GM23338 (cell line): ENCODE data around the gene UST. TPM values are rescaled to one million over a fixed set of nuclear protein-coding genes. Genes with fewer than 3 reads are reported as not detected.

Source experiments
- ATAC-seq: fragments of 200-7000 bp; cut with Tn5 transposase; 3 replicates; pipeline ENCODE4 v1.9.1; 2020
- DNase-seq: peaks from one replicate; pipeline ENCODE4 v3.0.0-alpha.2; 2015; ENCODE audit warnings: low spot score
- H2AFZ ChIP-seq: fragments of 200-600 bp; sonication (generic); 2 replicates; pipeline ENCODE4 v1.8.0; 2016; ENCODE audit warnings: antibody characterized with exemption, mild to moderate bottlenecking, moderate library complexity
- H3F3A ChIP-seq: fragments of 200-600 bp; sonication (generic); replicated peaks from 2 replicates; pipeline ENCODE4 v1.8.0; 2017; ENCODE audit warnings: antibody characterized with exemption, mixed run types, low read depth
- H3K27ac ChIP-seq: fragments of 200-600 bp; sonication (generic); 2 replicates; pipeline ENCODE4 v1.6.1; 2016; ENCODE audit warnings: low read depth
- H3K27me3 ChIP-seq: fragments of 200-600 bp; sonication (generic); 2 replicates; pipeline ENCODE4 v1.8.0; 2016; ENCODE audit warnings: mild to moderate bottlenecking, mixed run types, moderate library complexity; ENCODE audit not compliant: insufficient read depth
- H3K36me3 ChIP-seq: fragments of 200-600 bp; sonication (generic); 2 replicates; pipeline ENCODE4 v1.8.0; 2016; ENCODE audit warnings: mild to moderate bottlenecking; ENCODE audit not compliant: insufficient read depth
- H3K4me1 ChIP-seq: fragments of 200-600 bp; sonication (generic); 2 replicates; pipeline ENCODE4 v1.8.0; 2016; ENCODE audit warnings: mild to moderate bottlenecking, moderate library complexity; ENCODE audit not compliant: insufficient read depth
- H3K4me2 ChIP-seq: fragments of 200-600 bp; sonication (generic); 2 replicates; pipeline ENCODE4 v1.7.1; 2017; ENCODE audit warnings: mixed run types
- H3K4me3 ChIP-seq: fragments of 200-600 bp; sonication (generic); 2 replicates; pipeline ENCODE4 v1.6.1; 2016; ENCODE audit warnings: mixed run types
- H3K79me2 ChIP-seq: fragments of 200-600 bp; sonication (generic); replicated peaks from 2 replicates; pipeline ENCODE4 v1.8.0; 2017; ENCODE audit warnings: mild to moderate bottlenecking; ENCODE audit not compliant: insufficient read depth
- H3K9me2 ChIP-seq: fragments of 200-600 bp; sonication (generic); 2 replicates; pipeline ENCODE4 v1.8.0; 2017; ENCODE audit not compliant: insufficient read depth
- H4K20me1 ChIP-seq: fragments of 200-600 bp; sonication (generic); replicated peaks from 2 replicates; pipeline ENCODE4 v1.8.0; 2017; ENCODE audit warnings: mild to moderate bottlenecking; ENCODE audit not compliant: insufficient read depth
- H3K27ac Mint-ChIP-seq: 2 replicates; pipeline ENCODE4 v1.8.0; 2020; ENCODE audit warnings: inconsistent platforms, mild to moderate bottlenecking, moderate library complexity, mixed read lengths
- H3K27me3 Mint-ChIP-seq: 3 replicates; pipeline ENCODE4 v1.8.0; 2022; ENCODE audit warnings: low read depth, mild to moderate bottlenecking, moderate library complexity, mixed read lengths, inconsistent platforms; ENCODE audit not compliant: insufficient read depth, poor library complexity
- H3K36me3 Mint-ChIP-seq: 3 replicates; pipeline ENCODE4 v1.8.0; 2021; ENCODE audit warnings: low read depth, mild to moderate bottlenecking, inconsistent platforms, moderate library complexity, mixed read lengths
- H3K4me1 Mint-ChIP-seq: 3 replicates; pipeline ENCODE4 v1.8.0; 2020; ENCODE audit warnings: mild to moderate bottlenecking, inconsistent platforms, mixed read lengths
- H3K4me3 Mint-ChIP-seq: 3 replicates; pipeline ENCODE4 v1.8.0; 2021; ENCODE audit warnings: moderate library complexity, mild to moderate bottlenecking, inconsistent platforms, mixed read lengths
- H3K9me3 Mint-ChIP-seq: 3 replicates; pipeline ENCODE4 v1.8.0; 2020; ENCODE audit warnings: moderate library complexity, mild to moderate bottlenecking, inconsistent platforms, mixed read lengths
- CREB1 ChIP-seq: fragments of 250-450 bp; sonication (Bioruptor Pico); IDR thresholded peaks from 2 replicates; pipeline ENCODE4 v1.5.0; 2020; ENCODE audit warnings: low read depth, mild to moderate bottlenecking, moderate library complexity
- CTCF ChIP-seq, 2 experiments: fragments of 200-600 bp in 1 of 2; sonication (generic) in 1 of 2; conservative IDR thresholded peaks; 2 replicates each; pipeline versions ENCODE4 v1.5.1 to v1.6.1; 2016 to 2017; ENCODE audit warnings: antibody characterized with exemption in 2 of 2, low read depth in 2 of 2, mild to moderate bottlenecking in 2 of 2, moderate library complexity in 1 of 2
- ETS1 ChIP-seq: IDR thresholded peaks from 2 replicates; pipeline ENCODE4 v1.6.1; 2016; ENCODE audit warnings: antibody characterized with exemption
- JUNB ChIP-seq: IDR thresholded peaks from one replicate; pipeline ENCODE4 v1.6.1; 2016; ENCODE audit warnings: antibody characterized with exemption; ENCODE audit not compliant: unreplicated experiment
- POLR2AphosphoS5 ChIP-seq: IDR thresholded peaks from 2 replicates; pipeline ENCODE4 v1.6.1; 2016; ENCODE audit warnings: antibody characterized with exemption, low read depth
- REST ChIP-seq: IDR thresholded peaks from one replicate; pipeline ENCODE4 v1.6.1; 2018; ENCODE audit warnings: antibody characterized with exemption; ENCODE audit not compliant: unreplicated experiment
- STAT1 ChIP-seq: IDR thresholded peaks from one replicate; pipeline ENCODE4 v1.6.1; 2016; ENCODE audit warnings: antibody characterized with exemption; ENCODE audit not compliant: unreplicated experiment
- ZNF331 ChIP-seq: fragments of 250-450 bp; sonication (Bioruptor Pico); IDR thresholded peaks from 2 replicates; pipeline ENCODE4 v1.5.0; 2020; ENCODE audit warnings: low read depth, mild to moderate bottlenecking, moderate library complexity
- polyA plus RNA-seq: library from polyadenylated mRNA; unstranded; fragments of >200 nt; fragmentation: Nextera tagmentation; extraction: Ambion mirVana; gene quantifications from 2 replicates; pipeline ENCODE4 v1.2.1, GENCODE V29; 2016
- total RNA-seq: library from RNA; depleted of rRNA; stranded (reverse); fragments of >200 nt; shearing (Covaris generic); gene quantifications from 2 replicates; pipeline ENCODE4 v1.2.3, GENCODE V29; 2014
- TF ChIP-seq, protein P1 (sequence below): fragments of 250-450 bp; sonication (Bioruptor Pico); IDR thresholded peaks from 2 replicates; pipeline ENCODE4 v1.5.0; 2020; ENCODE audit warnings: mild to moderate bottlenecking, moderate library complexity

UST gene
- total and polyA plus RNA-seq, 2 experiments from 2014 or later: 12.6 to 33.0 TPM

DNA sequence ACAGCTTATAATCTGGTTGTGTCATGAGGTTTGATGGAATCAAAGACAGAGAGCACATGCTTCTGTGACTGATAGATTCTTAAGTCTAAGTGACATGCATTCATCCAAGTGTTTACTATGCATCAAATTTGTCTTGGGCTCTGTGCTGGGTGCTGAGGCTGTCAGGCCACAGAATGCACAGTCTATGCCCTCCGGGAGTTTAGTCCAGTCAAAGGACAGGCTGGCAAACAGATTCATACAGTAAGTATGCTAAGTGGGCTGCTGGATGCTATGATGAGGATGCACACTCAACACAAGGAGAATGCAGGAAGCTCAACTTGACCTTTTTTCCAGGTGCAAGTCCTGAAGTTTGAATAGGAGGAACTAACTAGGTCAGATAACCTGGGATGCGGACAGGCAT lies 146.7 kb downstream of the UST start (continued):
- TF ChIP-seq, protein P1, sequence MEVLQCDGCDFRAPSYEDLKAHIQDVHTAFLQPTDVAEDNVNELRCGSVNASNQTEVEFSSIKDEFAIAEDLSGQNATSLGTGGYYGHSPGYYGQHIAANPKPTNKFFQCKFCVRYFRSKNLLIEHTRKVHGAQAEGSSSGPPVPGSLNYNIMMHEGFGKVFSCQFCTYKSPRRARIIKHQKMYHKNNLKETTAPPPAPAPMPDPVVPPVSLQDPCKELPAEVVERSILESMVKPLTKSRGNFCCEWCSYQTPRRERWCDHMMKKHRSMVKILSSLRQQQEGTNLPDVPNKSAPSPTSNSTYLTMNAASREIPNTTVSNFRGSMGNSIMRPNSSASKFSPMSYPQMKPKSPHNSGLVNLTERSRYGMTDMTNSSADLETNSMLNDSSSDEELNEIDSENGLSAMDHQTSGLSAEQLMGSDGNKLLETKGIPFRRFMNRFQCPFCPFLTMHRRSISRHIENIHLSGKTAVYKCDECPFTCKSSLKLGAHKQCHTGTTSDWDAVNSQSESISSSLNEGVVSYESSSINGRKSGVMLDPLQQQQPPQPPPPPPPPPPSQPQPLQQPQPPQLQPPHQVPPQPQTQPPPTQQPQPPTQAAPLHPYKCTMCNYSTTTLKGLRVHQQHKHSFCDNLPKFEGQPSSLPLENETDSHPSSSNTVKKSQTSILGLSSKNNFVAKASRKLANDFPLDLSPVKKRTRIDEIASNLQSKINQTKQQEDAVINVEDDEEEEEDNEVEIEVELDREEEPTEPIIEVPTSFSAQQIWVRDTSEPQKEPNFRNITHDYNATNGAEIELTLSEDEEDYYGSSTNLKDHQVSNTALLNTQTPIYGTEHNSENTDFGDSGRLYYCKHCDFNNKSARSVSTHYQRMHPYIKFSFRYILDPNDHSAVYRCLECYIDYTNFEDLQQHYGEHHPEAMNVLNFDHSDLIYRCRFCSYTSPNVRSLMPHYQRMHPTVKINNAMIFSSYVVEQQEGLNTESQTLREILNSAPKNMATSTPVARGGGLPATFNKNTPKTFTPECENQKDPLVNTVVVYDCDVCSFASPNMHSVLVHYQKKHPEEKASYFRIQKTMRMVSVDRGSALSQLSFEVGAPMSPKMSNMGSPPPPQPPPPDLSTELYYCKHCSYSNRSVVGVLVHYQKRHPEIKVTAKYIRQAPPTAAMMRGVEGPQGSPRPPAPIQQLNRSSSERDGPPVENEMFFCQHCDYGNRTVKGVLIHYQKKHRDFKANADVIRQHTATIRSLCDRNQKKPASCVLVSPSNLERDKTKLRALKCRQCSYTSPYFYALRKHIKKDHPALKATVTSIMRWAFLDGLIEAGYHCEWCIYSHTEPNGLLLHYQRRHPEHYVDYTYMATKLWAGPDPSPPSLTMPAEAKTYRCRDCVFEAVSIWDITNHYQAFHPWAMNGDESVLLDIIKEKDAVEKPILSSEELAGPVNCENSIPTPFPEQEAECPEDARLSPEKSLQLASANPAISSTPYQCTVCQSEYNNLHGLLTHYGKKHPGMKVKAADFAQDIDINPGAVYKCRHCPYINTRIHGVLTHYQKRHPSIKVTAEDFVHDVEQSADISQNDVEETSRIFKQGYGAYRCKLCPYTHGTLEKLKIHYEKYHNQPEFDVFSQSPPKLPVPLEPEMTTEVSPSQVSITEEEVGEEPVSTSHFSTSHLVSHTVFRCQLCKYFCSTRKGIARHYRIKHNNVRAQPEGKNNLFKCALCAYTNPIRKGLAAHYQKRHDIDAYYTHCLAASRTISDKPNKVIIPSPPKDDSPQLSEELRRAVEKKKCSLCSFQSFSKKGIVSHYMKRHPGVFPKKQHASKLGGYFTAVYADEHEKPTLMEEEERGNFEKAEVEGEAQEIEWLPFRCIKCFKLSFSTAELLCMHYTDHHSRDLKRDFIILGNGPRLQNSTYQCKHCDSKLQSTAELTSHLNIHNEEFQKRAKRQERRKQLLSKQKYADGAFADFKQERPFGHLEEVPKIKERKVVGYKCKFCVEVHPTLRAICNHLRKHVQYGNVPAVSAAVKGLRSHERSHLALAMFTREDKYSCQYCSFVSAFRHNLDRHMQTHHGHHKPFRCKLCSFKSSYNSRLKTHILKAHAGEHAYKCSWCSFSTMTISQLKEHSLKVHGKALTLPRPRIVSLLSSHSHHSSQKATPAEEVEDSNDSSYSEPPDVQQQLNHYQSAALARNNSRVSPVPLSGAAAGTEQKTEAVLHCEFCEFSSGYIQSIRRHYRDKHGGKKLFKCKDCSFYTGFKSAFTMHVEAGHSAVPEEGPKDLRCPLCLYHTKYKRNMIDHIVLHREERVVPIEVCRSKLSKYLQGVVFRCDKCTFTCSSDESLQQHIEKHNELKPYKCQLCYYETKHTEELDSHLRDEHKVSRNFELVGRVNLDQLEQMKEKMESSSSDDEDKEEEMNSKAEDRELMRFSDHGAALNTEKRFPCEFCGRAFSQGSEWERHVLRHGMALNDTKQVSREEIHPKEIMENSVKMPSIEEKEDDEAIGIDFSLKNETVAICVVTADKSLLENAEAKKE (CRISPR knock-in tag): no peak
- no peak for TF ChIP-seq CTCF (conservative IDR thresholded peaks at IDR 0.05; ENCODE audit: low read depth in 2 of 2)
- no peak for TF ChIP-seq STAT1
- no peak for TF ChIP-seq ZNF331
- TF ChIP-seq POLR2AphosphoS5: no peak
- no peak for TF ChIP-seq JUNB

DNA sequence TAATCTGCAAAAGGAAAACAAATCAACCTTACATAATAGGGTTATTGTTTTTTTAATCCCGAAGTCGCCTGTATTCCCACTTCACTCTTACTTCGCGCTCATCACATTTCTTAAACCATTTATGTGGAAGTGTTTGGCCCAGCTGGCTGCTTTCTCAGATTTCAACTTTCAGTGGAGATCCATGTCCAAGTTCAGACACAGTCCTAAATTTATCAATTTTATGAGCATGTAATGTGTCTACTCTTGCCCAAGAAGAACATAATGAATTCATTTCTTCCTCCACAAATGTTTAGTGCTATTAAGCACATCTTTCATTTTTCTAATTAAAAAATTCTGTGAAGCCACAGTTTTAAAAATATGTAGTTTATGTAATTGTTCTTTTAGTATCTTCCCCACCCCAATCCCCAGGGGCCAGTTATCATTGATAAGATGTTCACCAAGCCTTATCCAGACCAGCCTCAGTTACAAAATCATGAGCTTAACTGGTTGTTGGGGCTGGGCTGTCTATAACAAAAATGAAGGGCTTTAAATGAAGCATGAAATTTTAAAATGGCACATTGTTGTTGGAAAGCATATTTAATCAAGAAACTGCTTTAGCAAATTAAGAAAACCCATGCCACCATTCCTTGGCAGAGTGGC lies 151.7 kb downstream of the UST start:
- H3K27me3 Mint-ChIP-seq: no peaks in the 10 kb centered on the region
- DNase-seq (no peak), ATAC-seq (no peak)
- H3F3A ChIP-seq: no peaks in the 10 kb centered on the region
- H3K9me3 Mint-ChIP-seq: no peaks in the 10 kb centered on the region
- no peak overlapping the region for H3K4me3 Mint-ChIP-seq
- H3K4me1 Mint-ChIP-seq: peaks cover 4% of the 10 kb centered on the region
- no peaks in the 10 kb centered on the region for H3K9me2 ChIP-seq
- no peaks in the 10 kb centered on the region for H4K20me1 ChIP-seq
- no peak overlapping the region for H3K27ac Mint-ChIP-seq
- H2AFZ ChIP-seq: no peak overlapping the region
- no peaks in the 10 kb centered on the region for H3K36me3 ChIP-seq
- no peak overlapping the region for H3K4me3 ChIP-seq
- H3K4me2 ChIP-seq: no peak overlapping the region
- H3K4me1 ChIP-seq: 0 out of 2 replicates have a peak, but pooled peaks cover 5% of the 10 kb centered on the region
- peaks cover 41% of the 10 kb centered on the region for H3K36me3 Mint-ChIP-seq
- H3K27me3 ChIP-seq: no peaks in the 10 kb centered on the region
- H3K27ac ChIP-seq: no peak overlapping the region
- no peaks in the 10 kb centered on the region; the same call in 1 of the 2 replicates for H3K79me2 ChIP-seq
- TF ChIP-seq REST (no peak), CTCF (conservative IDR thresholded peaks at IDR 0.05; ENCODE audit: low read depth in 2 of 2) (no peak), ETS1 (no peak), JUNB (no peak), CREB1 (CRISPR knock-in tag) (no peak), POLR2AphosphoS5 (no peak)
